ENCODE measurements around the gene BTBD9. TPM values are rescaled to one million over a fixed set of nuclear protein-coding genes. Genes with fewer than 3 reads are reported as not detected.

BTBD9 gene
- total RNA-seq, 4 donors from 2014 or later = 5.5 to 14.1 (median 6.3) TPM

GRCh38 chr6:38673397-38674165 is 33.9 kb upstream of the BTBD9 start:
- TF ChIP-seq CTCF (IDR thresholded peaks at IDR 0.05 in 4 of 5, conservative IDR thresholded peaks at IDR 0.05 in 1 of 5) (no peak), POLR2A (IDR thresholded peaks at IDR 0.05) (no peak)
- H3K9me3 ChIP-seq = no peaks in the 10 kb centered on the region
- H3K4me1 ChIP-seq = no peaks in the 10 kb centered on the region
- DNase-seq (no peak), ATAC-seq (no peak)
- H3K36me3 ChIP-seq = peaks cover 0 to 17% of the 10 kb centered on the region in 2 donors
- H3K27me3 ChIP-seq = no peaks in the 10 kb centered on the region
- intact Hi-C loops (cut with DNase I; ENCODE audit: low total_unique reads) = no loop called here
- no peak overlapping the region for H3K27ac ChIP-seq
- in situ Hi-C loops (cut with MboI; ENCODE audit: low sequenced_read_pairs in 4 of 4) = no loop called here
- H3K4me3 ChIP-seq = no peak overlapping the region

GRCh38 chr6:38671885-38672467 is 32.2 kb upstream of the BTBD9 start:
- peak in 1 of 2 donors; percentile 75 for ATAC-seq
- Histone ChIP-seq H3K4me3 (no peak overlapping the region), H3K4me1 (no peaks in the 10 kb centered on the region), H3K36me3 (peaks cover 0 to 10% of the 10 kb centered on the region in 2 donors), H3K9me3 (no peaks in the 10 kb centered on the region), H3K27me3 (no peaks in the 10 kb centered on the region), H3K27ac (no peak overlapping the region)
- no peak for DNase-seq
- intact Hi-C loops (cut with DNase I; ENCODE audit: low total_unique reads) (no loop called here), in situ Hi-C loops (cut with MboI; ENCODE audit: low sequenced_read_pairs in 4 of 4) (no loop called here)
- TF ChIP-seq CTCF (IDR thresholded peaks at IDR 0.05 in 4 of 5, conservative IDR thresholded peaks at IDR 0.05 in 1 of 5) (peak in 4 of 5 experiments; percentile 18 to 71 (median 50)), POLR2A (IDR thresholded peaks at IDR 0.05) (no peak)

GRCh38 chr6:38658418-38659167 is 18.9 kb upstream of the BTBD9 start:
- peaks cover 0 to 2% of the 10 kb centered on the region in 2 donors for H3K4me1 ChIP-seq
- no peaks in the 10 kb centered on the region for H3K36me3 ChIP-seq
- TF ChIP-seq CTCF (IDR thresholded peaks at IDR 0.05 in 4 of 5, conservative IDR thresholded peaks at IDR 0.05 in 1 of 5) (no peak), POLR2A (IDR thresholded peaks at IDR 0.05) (no peak)
- ATAC-seq (no peak), DNase-seq (no peak)
- intact Hi-C loops (cut with DNase I; ENCODE audit: low total_unique reads) (no loop called here), in situ Hi-C loops (cut with MboI; ENCODE audit: low sequenced_read_pairs in 4 of 4) (no loop called here)
- no peaks in the 10 kb centered on the region for H3K27me3 ChIP-seq
- no peaks in the 10 kb centered on the region for H3K9me3 ChIP-seq
- no peak overlapping the region for H3K4me3 ChIP-seq
- H3K27ac ChIP-seq = no peak overlapping the region

GRCh38 chr6:38656896-38657295 is 17.2 kb upstream of the BTBD9 start:
- DNase-seq = no peak
- no peaks in the 10 kb centered on the region for H3K36me3 ChIP-seq
- H3K27ac ChIP-seq = no peak overlapping the region
- intact Hi-C loops (cut with DNase I; ENCODE audit: low total_unique reads) (no loop called here), in situ Hi-C loops (cut with MboI; ENCODE audit: low sequenced_read_pairs in 4 of 4) (no loop called here)
- ATAC-seq = no peak
- no peak for TF ChIP-seq POLR2A (IDR thresholded peaks at IDR 0.05)
- TF ChIP-seq CTCF (IDR thresholded peaks at IDR 0.05 in 4 of 5, conservative IDR thresholded peaks at IDR 0.05 in 1 of 5) = no peak
- H3K27me3 ChIP-seq = no peaks in the 10 kb centered on the region
- no peaks in the 10 kb centered on the region for H3K9me3 ChIP-seq
- H3K4me3 ChIP-seq = no peak overlapping the region
- peaks cover 0 to 2% of the 10 kb centered on the region in 2 donors for H3K4me1 ChIP-seq
